ENCODE measurements around the gene PCDH15.

The PCDH15 gene

DNA sequence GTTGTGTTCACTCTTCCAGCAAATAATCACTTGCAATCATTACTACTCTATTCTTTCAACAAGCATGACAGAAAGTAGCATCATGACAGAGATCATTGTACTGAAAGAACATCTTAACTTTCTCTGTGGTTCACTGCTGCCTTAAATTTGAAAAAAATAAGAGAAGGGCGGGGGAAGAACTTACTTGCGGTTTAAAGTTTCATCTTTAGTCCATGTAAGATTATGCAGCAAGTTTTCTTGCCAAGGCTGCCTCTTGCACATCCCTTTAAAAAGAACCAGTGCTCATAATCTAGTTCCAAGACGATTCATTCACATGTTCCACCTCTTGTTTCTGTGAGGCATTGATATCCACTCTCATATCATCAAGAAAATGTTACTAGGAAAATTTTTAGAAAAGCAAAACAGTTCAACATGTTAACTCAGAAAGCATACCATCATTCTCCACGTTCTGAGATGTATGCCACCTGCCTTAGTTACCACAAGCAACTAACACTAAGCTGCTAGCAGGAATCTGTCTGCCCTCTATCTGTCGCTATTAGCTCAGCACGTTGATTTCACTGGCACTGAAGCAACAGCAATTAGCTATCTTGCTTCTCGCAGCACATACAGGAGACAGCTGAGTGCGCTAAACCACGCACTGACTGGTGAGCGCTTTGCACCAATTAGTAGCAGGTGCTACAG, at the start of gene PCDH15:
TSS of gene PCDH15 (minus strand) at position 491 of the 681 bp plus-strand sequence. CDS start 136,969 bp downstream, outside the sequence.
- DNase-seq (ENCODE audit: low spot score): peak; percentile 84

GRCh38 chr10:54843932-54844331, 42.9 kb upstream of the PCDH15 start:
- DNase-seq (ENCODE audit: low spot score): no peak

DNA sequence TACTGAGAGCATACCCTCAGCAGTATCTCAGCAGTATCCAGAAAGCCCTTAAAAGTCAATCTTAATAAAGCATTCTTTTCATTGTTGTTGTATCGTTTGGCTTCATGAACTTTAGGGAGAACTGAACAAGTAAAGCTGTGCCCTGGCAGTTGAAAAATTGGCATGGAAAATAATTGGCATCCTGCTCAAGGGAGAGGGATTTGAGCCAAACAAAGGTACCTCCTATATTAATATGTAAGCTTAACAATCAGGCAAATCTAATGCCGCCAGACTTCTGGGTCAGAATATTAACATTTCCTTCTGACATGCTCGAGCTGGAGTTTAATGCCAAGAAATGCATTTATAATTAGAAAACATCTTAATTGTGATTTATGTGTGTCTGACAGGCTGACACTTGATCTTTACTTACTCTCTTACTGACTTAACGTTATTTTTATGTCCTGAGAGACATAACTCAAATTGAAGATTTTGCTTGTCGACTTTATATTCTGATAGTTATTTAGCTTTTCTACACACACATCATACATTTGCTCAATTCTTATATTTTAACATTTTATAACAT, 42.1 kb upstream of the PCDH15 start:
- no peak for DNase-seq (ENCODE audit: low spot score)

GRCh38 chr10:54837479-54837878, 36.4 kb upstream of the PCDH15 start:
- no peak for DNase-seq (ENCODE audit: low spot score)

DNA sequence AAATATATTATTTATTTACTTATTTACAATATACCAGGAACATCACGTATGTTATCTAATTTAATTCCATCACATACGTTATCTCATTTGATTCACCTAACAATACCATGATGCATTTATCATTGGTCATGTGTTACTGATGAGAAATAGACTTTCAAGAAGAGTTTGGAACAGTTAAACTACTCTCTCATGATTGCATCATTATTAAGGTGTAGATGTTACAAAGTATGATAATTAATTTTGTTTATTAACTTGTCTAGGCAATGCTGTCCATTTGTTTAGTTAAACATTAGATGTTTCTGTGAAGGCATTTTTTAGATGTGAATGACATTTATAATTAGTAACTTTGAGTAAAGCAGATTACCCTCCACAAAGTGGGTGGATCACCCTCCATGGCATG, 32.0 kb upstream of the PCDH15 start:
- DNase-seq (ENCODE audit: low spot score): no peak

- DNase-seq (ENCODE audit: low spot score): no peak
Measured at GRCh38 chr10:54826994-54827560, 26.0 kb upstream of the PCDH15 start.

- DNase-seq (ENCODE audit: low spot score): no peak
Measured at GRCh38 chr10:54815583-54815982, 14.6 kb upstream of the PCDH15 start.

GRCh38 chr10:54808186-54808935, 7.3 kb upstream of the PCDH15 start:
- DNase-seq (ENCODE audit: low spot score): no peak

- DNase-seq (ENCODE audit: low spot score): no peak
Measured at GRCh38 chr10:54799506-54799905, 1.5 kb downstream of the PCDH15 start.

GRCh38 chr10:54797636-54798321, 3.3 kb downstream of the PCDH15 start:
- no peak for DNase-seq (ENCODE audit: low spot score)

DNA sequence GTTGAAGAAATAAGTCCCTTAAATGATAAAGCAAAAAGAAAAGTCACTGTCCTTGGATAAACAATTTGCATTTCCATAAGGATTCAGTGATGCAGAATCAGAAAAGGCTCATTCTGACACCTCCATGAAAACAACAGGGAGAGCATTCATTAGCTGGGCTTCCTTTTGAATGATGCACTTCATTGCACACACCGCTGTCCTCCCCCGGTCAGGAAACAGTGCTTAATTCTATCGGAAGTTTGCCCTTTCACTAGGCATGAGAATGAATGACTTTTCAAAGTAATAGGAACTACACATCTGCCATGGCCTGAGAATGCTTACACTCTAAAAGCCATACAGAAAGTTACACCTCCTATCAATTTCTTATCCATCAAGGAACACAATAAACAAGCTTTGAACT, 4.2 kb downstream of the PCDH15 start:
- DNase-seq (ENCODE audit: low spot score): no peak

DNA sequence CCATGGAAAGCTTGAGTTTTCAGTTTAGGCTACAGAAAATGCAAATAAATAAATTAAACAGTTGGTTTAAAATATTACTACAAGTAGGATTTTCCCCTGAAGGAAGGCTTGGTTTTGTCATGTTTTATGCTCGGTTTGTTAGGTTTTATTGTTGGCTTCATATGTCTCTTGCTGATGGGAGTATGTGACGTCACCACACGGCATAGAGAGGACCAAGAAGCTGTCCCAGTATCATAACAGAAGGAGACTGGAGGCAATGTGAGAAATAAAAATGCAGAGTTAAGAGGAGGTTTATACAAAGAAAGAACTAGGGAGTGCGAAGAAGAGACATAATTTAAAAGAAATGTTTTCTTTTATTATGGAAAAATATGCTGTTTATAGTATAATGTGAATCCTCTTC, 24.4 kb downstream of the PCDH15 start:
- no peak for DNase-seq (ENCODE audit: low spot score)

GRCh38 chr10:54772468-54773122, 28.4 kb downstream of the PCDH15 start:
- no peak for DNase-seq (ENCODE audit: low spot score)

DNA sequence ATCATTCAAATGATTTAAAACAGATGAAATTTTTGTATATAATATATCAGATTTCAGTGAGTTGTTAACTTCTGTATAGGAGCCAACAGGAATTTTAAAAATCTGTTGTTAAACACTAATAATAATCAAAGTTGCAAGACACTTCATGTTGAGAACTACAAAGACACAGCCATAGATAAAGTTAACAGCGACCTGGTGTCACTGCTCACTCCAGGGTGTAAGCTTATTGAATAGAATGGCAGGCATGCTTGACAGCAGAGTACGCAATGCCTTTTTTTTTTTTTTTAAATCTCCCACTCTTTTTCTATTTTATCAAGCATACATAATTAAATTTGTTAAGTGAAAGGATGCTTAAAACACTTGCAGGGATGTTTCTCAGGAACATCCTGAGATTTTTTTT, 32.0 kb downstream of the PCDH15 start:
- no peak for DNase-seq (ENCODE audit: low spot score)

- DNase-seq (ENCODE audit: low spot score): no peak
Measured at GRCh38 chr10:54758791-54759190, 42.2 kb downstream of the PCDH15 start.

DNA sequence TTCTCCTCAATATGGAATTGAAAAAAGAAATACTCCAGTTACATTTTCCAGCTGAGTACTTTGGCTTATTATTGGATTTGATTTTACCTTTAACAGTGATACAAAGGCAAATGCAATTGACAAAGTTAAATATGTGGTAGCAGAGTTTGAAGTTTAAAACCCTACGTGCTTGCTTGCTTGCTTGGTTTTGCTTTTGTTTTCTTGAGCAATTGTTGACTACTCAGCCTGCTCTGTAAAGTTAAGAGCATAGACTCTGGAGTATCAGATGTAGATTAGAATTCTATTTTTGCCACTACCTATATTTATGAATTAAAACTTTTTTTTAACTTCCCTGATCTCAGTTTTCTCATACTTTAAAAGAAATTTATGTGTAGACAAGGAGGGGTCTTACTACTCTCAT, 51.4 kb downstream of the PCDH15 start:
- DNase-seq (ENCODE audit: low spot score): no peak

- no peak for DNase-seq (ENCODE audit: low spot score)
Measured at GRCh38 chr10:54745436-54745835, 55.6 kb downstream of the PCDH15 start.

- no peak for DNase-seq (ENCODE audit: low spot score)
Measured at GRCh38 chr10:54742416-54742815, 58.6 kb downstream of the PCDH15 start.

DNA sequence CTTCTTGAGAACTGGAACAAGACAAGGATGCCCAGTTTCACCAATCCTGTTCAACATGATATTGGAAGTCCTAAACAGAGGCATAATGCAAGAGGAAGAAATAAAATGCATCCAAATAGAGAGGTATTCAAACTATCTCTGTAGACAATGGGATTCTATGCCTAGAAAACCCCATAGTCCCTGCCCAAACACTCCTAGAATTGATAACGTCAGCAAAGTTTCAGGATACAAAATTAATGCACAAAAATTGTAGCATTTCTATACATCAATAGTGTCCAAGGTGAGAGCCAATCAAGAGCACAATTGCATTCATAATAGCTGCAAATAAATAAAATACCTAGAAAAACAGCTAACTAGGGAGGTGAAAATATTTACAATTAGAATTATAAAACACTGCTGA, 72.5 kb downstream of the PCDH15 start:
- DNase-seq (ENCODE audit: low spot score): no peak

DNA sequence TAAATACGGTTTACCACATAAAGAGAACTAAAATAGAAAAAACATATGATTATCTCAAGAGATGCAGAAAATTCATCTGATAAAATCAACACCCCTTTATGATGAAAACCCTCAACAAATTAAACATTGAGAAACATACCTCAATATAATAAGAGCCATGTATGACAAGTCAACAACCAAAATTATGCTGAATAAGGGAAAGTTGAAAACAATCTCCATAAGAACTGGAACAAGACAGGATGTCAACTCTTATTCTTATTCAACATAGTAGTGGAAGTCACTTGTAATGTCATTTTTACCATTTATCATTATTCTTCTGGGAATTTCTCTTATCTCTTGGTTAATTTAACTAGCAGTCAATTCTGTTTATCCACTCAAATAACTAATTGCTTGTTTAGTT, 79.0 kb downstream of the PCDH15 start:
- DNase-seq (ENCODE audit: low spot score): no peak

GRCh38 chr10:54710918-54711317, 90.1 kb downstream of the PCDH15 start:
- DNase-seq (ENCODE audit: low spot score): no peak

DNA sequence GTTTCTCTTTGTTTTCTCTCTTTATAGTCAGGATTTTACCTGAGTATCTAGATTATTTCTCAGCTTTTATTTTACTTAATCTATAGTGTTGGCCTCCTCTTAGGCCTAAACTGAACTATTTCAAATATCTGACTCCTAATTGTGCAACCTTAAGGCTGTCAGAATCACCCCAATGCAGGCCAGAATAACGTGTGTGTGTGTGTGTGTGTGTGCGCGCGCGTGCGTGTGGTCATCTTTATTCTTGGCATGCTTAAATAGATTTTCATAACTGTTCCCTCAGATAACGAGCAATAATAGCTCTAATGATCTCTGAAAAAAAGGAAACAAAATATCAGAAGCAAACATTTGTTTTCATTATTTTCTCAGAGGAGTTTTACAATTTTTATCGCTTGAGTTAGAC, 92.4 kb downstream of the PCDH15 start:
- DNase-seq (ENCODE audit: low spot score): no peak
